GM18502 (cell line): ENCODE results near the gene GNPAT.

ENCODE experiments used
- ATAC-seq: cut with Tn5 transposase; IDR thresholded peaks from one replicate; pipeline ENCODE4 v1.9.1; 2021; ENCODE audit warnings: mild to moderate bottlenecking; ENCODE audit not compliant: unreplicated experiment, poor library complexity

The GNPAT gene

DNA sequence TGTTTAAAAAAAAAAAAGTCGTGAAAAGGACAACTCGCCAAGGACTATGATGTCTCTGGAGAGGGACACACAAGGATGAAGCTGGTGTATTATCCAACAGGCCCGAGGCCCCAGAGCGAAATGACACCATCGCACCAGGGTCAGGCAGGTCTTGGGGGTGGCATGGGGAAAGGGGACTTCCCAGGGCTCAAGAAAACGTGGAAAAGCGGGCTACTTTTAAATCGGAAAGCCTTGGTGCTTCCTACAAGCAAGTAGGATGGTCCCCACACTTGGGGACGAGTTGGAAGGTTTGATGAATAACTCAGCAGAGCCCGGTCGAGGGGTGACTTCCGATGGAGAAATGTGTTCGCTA lies 505 bp upstream of the GNPAT start:
- ATAC-seq: peak; percentile 9

DNA sequence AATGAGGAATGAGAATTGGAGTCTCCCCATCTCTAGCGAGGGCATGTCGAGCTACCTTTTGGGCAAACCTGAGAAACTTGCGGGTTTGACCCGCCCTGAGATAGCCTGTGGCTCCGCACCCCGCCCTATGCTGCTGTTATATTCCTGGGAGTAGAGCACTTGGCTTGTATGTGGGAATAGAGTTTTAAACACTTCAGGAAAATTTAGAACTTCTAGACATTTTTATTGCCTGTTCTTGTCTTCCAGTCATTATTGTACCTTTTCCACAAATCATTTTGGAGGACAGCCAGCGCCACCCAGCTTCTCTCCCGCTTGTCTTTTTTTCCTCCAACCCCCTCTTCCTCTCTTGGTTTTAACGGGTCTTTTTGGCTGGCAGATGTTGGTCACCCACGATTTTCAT lies 738 bp downstream of the GNPAT start:
- ATAC-seq: peak; percentile 34

DNA sequence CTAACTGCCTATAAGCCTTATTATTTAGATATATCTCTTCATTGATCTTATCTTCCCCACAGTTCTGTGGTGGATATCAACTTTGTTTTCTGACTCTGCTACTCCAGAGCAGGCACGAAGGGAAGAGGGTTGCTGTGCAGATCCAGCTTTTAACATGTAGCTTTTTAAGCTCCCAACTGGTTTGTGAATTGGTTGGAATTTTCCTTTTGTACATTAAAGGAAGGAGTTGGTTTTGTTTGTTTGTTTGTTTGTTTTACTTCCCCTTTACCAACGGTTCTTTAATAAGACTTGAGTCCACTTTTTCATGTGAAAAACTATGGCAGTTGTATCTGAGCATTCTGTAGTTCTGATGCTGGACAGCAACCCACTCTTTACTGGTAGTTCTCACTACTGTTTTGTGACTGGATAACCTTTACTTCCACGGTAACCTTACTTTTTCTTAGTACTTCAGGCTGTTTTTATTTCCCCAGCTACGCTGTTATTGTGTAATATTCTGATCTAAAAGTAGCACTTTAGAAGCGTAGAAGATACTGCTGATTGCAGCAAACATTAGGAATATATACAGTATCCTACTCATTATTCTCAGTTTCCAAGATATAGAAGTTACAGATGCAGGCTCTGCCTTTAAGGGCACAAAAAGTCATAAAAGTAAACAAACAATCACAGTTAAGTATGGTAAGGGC lies 1.6 kb downstream of the GNPAT start:
- ATAC-seq: no peak

DNA sequence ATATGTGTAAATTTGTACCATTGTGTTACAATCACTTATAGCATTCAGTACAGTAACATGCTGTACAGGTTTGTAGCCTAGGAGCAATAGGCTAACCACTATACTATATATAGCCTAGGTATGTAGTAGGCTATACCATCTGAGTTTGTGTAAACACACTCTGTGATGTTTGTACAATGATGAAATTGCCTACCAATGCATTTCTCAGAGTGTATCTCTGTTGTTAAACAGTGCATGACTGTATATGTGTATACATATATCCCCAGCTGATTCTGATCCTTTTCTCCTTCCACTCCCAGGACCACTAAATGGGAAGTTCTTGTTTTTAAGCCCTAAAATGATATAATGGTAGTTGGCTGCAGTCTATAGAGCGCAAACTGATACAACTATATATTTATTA lies 7.8 kb downstream of the GNPAT start:
- ATAC-seq: no peak

DNA sequence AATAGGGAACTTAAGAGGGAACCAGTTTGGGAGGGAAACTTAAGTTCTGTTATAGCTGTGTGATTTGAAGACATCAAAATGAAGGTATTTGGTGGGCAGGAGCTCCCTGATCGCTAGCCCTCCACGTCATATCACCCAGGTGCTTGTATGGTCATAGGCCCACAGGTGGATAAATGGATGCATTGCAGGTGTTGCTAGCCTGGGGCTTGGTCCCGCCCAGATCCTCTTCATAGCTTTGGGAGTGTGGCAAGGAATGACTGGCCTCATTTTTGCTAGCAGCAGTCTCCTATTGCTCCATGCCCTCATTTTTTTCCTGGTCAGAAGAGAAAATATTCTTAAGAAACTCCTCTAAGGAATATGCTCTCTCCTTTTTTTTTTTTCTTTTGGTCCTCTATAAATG lies 11.3 kb downstream of the GNPAT start:
- no peak for ATAC-seq

DNA sequence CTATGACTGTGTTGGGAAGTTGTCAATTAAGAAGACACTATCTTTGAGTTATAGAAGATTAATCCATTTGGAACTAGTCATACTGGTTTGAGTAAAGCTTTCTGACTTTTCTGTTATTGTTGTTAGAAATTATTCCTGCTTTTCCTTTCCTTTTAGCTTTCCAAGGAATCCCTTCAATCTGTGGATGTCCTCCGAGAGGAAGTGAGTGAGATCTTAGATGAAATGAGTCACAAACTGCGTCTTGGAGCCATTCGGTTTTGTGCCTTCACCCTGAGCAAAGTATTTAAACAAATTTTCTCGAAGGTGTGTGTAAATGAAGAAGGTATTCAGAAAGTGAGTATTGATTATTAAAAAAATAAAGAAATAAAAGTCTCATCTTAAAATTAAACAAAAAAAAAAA lies 19.3 kb downstream of the GNPAT start:
- ATAC-seq: no peak

DNA sequence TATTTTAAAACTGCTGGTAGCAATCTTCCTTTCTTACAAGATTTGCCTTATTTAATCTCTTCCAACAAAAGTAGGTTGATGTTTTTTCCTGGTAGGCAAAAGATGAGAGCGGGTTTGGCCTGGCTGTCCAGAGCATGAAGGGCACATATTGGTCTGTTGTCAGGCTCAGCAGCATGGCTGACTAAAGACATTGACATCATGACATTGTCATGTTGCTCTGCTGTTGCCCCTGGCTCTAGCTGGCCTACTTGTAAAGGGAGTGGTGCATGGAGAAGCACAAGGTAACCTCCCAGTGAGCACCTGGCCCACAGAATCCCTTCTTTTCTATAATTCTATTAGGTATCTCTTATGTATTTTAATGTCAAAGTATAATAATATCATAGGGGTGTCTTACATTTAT lies 23.6 kb downstream of the GNPAT start:
- no peak for ATAC-seq

DNA sequence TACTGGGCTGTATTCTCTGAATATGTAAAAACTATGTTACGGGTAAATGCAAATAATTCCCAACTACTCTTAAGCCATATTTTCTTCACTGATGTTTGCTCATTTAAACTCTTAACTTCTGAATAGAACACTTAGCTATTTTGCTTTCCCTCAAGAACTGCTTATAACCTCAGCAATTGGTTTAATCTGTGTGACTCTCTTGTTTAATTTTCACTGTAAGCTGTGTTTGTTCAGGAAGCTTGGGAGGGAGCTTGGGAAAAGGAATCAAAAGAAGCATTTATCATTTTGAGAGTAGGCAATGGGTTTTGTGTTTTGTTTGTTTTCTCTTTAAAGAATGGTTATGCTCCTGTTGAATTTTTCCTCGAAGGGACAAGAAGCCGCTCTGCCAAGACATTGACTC lies 24.4 kb downstream of the GNPAT start:
- no peak for ATAC-seq

DNA sequence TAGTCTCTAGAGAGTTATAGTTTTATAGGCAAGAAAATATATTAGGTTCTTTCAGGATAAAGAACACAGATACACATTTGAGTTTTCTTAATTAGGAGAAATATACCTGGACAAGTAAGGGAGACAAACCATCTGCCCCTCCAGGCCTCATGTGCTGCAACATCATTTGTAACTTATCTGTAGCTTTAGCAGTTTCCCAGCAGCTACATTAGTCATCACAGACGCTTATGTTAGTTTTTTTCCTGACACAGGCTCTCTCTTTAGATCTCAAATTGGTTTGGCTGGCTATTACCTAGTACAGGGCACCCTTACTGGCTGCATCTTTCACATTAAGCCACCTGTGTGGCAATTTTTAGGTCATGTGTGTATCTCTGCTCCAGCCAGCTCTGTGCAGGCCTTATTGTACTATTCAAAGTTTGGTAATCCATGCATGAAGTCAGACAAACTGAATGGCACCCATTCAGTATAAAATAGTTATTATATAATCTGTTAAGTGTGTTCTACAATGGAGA lies 25.9 kb downstream of the GNPAT start:
- no peak for ATAC-seq

DNA sequence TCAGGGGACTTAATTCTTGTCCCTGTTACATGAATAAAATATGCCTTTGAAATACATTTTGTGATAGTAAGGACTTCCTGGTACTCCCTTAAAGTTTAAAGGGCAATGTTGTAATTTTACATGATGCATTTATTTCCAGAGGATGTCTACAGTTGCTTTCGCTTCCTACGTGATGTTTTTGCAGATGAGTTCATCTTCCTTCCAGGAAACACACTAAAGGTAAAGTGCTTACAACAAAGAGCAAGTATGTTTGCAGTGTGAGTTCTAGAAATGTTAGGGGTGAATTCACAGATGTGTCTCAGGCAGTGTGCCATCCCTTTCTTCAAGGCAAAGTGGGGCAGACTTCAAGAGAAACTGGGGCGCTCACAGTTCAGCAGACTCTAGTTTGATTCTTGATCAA lies 31.2 kb downstream of the GNPAT start:
- ATAC-seq: no peak

DNA sequence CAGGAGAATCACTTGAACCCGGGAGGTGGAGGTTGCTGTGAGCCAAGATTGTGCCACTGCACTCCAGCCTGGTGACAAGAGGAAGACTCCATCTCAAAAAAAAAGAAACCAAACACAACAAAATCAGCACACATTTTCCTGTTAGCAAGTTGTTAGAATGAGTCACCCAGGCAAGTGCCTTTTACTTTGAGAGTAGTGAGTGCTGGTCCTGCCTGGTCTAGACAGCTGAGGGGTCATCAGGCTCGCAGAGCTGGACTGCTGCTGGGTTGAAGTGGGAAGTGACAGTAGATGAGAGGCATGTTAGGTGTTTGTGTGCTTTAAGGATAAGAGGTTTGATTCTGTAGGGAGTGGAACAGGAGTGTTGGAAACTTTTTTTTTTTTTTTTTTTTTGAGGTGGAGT lies 31.9 kb downstream of the GNPAT start:
- ATAC-seq: no peak

DNA sequence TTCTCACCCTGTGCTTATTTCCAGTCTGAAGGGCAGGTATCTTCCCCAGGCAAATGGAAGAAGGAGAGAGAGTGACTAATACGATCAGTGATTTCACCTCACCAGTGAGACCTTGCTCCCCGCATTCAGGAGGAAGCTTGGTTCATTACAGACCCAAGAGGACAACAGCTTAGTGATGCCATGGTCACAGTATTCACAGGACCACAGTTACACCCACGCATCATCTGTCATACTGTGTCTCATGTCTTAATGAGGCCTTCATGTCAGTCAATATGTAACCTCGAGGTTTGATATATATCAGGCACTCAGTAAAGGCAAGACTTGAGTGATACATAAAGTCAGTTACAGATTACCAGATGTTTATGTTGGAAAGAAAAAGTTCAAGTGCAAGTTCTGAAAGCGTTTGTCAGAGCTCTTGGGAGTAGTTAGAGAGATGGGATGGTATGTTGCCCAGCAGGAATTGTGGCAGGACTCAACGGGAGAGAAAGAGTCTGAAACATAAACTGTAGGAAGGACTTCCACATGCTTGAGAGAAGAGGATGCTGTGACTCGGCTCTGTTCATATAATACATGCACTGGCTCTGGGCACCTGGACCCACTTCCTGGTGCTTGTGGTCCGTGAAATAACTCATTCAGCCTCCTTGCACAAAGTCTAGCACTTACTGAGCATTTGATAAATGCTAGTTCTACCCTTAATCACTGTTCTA lies 33.3 kb downstream of the GNPAT start:
- no peak for ATAC-seq

DNA sequence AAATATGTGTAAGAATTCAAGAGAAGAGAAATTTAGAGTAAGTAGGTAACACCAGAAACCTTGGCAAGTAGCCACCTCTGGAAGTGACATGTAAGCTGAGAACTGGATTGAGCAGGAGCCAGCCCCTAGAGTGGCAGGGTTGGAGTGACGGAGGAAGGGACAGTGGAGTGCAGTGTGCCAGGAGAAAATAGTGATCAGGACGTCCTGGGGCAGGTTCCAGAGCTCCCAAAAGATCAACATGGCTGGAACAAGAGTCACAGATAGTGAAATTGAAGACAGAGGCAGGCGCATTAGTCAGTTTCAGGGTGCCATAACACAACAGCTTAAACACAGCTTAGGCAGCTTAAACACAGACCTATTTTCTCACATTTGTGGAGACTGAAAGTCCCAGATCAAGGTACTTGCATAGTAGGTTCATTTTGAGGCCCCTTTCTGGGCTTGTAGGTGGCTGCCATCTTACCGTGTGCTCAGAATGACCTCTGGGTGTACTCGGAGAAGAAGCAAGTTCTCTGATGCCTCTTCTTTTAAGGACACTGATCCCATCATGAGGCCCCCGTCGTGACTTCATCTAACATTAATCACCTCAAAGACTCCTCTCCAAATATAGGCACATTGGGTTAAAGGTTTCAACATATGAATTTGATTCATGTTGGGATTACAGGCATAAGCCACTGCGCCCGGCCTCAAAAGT lies 37.2 kb downstream of the GNPAT start:
- ATAC-seq: no peak

DNA sequence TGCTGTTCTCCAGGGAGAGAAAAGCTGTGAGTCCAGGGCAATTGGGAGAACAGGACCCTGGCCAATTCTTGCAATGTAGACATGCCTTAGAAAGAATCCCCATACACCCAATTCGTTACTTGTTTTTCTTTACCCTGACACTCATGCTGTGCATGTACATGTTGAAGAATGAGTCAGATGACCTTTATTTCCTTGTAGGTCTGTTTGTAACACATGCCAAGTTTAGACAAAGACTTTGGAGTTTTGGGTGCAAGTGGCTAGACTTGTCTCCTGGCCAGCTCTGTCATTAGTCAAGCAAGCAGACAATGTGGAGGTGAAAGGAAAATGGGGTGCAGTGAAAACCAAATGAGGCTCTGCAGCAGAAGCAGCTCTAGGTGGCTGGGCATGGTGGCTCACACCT lies 38.1 kb downstream of the GNPAT start:
- no peak for ATAC-seq

DNA sequence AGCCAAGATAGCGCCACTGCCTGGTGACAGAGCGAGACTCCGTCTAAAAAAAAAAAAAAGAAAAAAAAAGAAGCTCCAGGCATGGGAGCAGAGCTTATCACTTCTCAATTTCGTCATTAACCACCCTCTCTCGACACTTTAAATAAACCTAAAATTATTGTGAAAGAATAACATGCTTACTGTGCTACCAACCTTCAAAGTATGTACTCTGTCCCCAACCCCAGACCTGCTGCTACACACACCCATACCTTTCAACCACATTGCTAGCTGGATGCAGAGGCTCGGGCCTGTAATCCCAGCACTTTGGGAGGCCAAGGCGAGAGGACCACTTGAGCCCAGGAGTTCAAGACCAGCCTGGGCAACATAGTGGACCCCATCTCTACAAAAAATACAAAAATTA lies 38.7 kb downstream of the GNPAT start:
- no peak for ATAC-seq

DNA sequence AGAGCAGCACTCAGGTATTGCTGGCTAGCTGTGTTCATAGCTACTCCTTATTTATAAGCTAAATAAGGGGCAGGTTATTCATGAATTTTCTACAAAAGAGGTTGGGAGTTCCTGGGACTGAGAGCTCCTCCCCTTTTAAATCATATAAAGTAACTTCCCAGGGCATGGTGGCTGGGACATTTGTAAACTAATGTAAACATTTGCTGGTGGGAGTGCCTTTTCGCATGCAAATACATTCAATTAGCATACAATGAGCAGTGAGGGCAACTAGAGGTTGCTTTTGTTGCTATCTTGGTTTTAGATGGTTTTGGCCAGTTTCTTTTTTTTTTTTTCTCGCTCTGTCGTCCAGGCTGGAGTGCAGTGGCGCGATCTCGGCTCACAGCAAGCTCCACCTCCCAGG lies 43.4 kb downstream of the GNPAT start:
- ATAC-seq: no peak

DNA sequence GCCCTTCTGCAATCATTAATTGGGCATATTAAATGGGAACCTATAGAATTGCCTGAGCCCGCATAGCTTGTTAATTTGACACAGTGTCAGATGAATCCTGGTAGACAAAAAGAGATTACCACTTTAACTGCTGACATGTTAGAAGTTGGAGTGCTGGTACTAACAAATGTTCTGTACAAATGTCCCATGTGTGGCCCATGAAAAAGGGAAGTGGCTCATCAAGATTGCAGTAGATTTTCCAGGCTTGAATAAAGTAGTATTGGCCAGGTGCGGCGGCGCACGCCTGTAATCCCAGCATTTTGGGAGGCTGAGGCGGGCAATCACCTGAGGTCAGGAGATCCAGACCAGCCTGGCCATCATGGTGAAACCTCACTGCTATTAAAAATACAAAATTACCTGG lies 45.6 kb downstream of the GNPAT start:
- ATAC-seq: no peak

DNA sequence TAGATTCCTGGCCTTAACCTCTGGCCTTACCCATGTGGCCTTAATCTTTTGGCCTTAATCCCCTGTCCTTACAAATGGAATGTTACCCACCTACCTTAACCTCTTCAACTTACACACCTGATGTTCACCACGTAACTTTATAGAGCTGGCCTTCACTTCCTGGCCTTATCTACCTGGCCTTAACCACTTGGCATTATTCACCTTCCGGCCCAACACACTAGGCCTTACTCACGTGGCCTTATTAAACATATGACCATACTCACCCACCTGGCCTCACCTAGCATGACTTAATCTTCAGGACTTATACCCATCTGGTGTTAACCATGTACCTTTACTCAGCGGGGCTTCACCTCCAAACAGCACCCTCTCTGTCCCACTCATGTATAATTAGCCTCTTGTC lies 54.9 kb downstream of the GNPAT start:
- no peak for ATAC-seq

DNA sequence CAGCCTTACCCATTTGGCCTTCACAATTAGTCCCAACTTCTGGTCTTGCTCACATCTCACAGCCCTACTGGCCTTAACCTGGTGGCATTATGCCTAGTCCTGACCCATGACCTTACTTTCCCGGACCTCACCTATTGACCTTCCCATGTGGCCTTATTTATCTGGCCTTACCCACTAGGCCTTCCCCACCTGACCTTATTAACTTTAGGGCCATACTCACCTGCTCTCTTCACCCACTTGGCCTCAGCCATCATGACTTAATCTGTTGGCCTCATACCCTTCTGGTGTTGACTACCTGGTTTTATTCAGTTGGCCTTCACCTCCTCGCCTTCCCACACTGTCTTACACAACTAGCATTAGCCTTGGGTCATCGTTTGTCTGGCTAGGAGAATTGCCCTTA lies 61.0 kb downstream of the GNPAT start:
- no peak for ATAC-seq

DNA sequence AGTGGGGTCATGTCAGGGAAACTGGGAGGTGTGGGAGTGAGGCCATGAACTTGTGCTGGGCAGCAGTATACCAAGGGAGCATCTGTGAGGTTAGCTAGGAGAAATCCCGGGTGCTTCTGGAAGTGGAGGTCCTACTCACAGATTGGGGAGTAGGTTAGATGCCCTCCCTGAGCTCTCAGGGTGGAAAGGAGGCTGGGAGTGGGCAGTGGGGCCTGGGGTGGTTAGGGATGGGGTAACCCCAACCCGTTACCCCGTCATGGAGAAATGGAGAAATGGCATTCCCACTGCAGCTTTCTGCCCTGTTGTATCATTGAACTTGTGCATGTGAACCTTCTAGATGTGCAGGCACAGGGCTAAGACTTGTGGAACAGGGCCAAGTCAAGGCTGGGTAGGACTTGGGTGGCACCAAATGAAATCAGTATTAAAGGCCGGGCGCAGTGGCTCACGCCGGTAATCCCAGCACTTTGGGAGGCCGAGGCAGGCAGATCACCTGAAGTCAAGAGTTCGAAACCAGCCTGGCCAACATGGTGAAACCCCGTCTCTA lies 69.5 kb downstream of the GNPAT start:
- no peak for ATAC-seq

DNA sequence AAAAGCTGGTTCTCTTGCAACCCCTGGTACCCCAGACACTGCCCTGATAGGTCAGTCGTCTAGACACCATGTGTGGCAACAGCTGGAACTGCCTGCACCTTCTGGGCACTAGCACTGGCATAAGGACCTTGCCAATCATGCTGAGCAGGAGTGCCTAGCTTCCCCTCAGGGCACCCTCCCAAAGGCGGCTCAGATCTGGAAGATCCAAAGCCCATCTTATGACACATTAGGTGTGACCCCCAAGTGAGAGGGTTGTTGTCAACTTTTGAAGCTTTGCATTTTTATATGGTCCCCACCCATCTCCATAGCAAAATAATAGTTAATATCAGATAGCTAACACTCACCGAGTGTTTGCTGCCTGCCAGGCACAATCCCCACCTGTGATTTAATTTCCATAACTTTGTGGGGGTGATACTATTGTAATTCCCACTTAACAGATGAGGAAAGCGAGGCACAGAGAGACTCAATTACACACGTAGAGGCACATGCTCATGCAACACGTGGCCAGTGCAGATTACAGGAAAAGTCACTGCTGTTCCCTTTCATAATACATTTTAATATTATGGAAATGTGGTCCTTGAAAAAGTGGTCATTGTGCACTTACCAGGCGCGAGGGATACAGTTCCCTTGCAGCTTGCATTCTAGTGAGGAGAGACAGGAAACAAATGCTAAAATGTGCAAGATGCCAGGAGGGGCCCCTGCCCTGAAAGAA lies 70.9 kb downstream of the GNPAT start:
- ATAC-seq: no peak
